ENCODE data around the gene UST.

DNA sequence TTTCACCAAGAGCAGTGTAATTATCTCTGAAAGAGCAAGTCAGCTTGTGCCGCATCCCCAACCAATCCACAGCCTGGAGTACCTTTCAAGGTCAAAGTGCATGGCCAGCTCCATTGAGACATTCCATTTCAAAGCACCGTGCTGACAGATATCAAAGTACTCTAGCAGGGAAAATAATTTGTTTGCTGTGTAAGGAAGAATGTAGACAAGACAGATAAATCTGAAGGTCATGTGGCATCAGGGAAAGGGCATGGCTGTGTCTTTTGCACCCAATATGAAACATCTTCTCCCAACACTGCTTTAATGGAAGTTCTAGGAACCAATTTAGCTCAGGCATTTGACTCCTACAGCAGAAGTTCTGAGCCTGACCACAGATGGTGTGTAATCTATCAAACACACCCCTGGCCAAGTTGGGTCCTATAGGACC lies 328.0 kb downstream of the UST start:
- TF ChIP-seq, protein P1, sequence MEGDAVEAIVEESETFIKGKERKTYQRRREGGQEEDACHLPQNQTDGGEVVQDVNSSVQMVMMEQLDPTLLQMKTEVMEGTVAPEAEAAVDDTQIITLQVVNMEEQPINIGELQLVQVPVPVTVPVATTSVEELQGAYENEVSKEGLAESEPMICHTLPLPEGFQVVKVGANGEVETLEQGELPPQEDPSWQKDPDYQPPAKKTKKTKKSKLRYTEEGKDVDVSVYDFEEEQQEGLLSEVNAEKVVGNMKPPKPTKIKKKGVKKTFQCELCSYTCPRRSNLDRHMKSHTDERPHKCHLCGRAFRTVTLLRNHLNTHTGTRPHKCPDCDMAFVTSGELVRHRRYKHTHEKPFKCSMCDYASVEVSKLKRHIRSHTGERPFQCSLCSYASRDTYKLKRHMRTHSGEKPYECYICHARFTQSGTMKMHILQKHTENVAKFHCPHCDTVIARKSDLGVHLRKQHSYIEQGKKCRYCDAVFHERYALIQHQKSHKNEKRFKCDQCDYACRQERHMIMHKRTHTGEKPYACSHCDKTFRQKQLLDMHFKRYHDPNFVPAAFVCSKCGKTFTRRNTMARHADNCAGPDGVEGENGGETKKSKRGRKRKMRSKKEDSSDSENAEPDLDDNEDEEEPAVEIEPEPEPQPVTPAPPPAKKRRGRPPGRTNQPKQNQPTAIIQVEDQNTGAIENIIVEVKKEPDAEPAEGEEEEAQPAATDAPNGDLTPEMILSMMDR (IDR thresholded peaks at IDR 0.05) = no peak
- no peak for TF ChIP-seq POLR2A (IDR thresholded peaks at IDR 0.05)

All from esophagus squamous epithelium (tissue), 4 donors.